GM12801 (cell line): Measurements from ENCODE around the gene ZNF618.

Experiments used
- CTCF ChIP-seq: IDR thresholded peaks from one replicate; pipeline ENCODE4 v1.5.1; 2011; ENCODE audit warnings: control low read depth; ENCODE audit not compliant: insufficient read length; ENCODE audit errors: extremely low read depth

ZNF618 gene

GRCh38 chr9:114084282-114085073, 208.4 kb downstream of the ZNF618 start:
- no peak for TF ChIP-seq CTCF

- no peak for TF ChIP-seq CTCF
Measured at GRCh38 chr9:114085387-114085789, 209.3 kb downstream of the ZNF618 start.

GRCh38 chr9:114086009-114086408, 209.9 kb downstream of the ZNF618 start:
- no peak for TF ChIP-seq CTCF

DNA sequence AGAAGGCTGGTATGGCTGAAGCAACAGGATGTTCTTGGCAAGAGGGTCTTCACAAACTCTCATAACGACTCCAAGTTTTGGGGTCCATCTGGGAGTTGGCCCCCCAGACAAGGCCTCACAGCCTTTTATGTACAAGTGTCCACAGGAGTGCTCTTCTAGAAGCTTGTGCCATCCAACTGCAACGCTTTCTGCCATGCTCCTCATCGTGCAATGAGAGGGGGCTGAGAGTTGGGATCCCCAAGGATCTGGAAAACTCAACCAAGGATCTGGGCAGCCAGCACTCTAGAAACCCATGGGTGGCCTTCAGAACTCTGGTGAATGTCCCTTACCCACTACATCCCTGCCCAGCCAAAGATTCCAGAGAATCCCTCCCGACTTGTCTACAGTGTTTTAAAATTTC, 210.5 kb downstream of the ZNF618 start:
- no peak for TF ChIP-seq CTCF

- TF ChIP-seq CTCF = no peak
Measured at GRCh38 chr9:114087721-114088120, 211.6 kb downstream of the ZNF618 start.

GRCh38 chr9:114088571-114089170, 212.6 kb downstream of the ZNF618 start:
- TF ChIP-seq CTCF = no peak

- no peak for TF ChIP-seq CTCF
Measured at GRCh38 chr9:114089206-114089840, 213.2 kb downstream of the ZNF618 start.
